ELR (cell line): ENCODE data around the gene RAB40C.
A peak's percentile ranks its signal among the peaks of the same experiment; 100 is the strongest.

Experiments used
- DNase-seq: peaks from one replicate; pipeline ENCODE4 v3.0.0-alpha.2; 2015; ENCODE audit warnings: low read depth

Gene RAB40C

DNA sequence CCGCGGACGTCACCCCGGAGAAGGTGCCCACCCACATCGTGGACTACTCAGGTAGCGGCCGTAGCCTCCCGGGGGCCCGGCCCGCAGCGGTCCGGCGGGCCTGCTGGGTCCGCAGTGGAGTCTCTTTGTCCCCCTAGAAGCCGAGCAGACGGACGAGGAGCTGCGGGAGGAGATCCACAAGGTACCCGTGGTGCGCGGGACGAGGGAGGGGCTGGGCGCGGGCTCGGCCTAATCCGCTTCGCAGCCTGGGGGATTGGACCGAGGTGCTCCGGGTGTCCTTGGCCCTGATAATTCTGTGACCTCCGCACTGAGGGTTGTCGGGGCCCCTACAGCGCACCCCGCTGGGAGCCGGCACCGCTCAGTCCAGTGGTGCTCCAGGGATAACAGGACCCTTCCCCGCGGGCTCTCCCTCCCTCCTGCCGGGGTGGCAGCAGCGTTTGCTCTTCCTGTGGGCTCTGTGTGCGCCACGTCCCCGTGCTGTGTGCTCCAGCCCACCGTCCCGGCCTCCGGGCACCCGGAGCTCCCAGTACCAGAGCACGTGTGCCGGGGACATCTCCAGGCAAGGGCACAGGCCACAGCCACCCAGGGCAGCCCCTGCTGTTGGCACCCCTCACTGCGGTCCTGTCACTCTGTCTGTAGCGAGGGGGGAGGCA is 78.8 kb downstream of the RAB40C start:
- DNase-seq, result peak; percentile 40

DNA sequence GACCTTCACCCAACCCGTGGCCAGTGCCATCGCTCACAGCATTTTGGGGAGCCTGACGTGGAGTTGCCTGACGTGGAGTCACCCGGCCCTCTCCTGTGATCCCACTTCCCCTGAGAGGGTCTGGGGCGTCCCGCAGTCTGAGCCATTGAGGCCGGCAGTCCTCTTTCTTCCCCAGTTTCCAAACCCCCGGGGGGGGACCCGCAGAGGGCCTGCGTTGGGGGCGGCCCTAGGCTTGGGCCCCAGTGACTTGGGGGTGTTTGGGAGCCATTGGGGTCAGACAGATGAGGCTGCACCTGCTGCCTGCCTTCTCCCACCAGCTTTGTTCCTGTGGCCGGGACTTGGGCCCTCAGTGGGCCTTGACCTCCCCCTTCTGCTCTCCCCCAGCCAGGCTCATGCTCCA is 79.8 kb downstream of the RAB40C start:
- no peak for DNase-seq

DNA sequence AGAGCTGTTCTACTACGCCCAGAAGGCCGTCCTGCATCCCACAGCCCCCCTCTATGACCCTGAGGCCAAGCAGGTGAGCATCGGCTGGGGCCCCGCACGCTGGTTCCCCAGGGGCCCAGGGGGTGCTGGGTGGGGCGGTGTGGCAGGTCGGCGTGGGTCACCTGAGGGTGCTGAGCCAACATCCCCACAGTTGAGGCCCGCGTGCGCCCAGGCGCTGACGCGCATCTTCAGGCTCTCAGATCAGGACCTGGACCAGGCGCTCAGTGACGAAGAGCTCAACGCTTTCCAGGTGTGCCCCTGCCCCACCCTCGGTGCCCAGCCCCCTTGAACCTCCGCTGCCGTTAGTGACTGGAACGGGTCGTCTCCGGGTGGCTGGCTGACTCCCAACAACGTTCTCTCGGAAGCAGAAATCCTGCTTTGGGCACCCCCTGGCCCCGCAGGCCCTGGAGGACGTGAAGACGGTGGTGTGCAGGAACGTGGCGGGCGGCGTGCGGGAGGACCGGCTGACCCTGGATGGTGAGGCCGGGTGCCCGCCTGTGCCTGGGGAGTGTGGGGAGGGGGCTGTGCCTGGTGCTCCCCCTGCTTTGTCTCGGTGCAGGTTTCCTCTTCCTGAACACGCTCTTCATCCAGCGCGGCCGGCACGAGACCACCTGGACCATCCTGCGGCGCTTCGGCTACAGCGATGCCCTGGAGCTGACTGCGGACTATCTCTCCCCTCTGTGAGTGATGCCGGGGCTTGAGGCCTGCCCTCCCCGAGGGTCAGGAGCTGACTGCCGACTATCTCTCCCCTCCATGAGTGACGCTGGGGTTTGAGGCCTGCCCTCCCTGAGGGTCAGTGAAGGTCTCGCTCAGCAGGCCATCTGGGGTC is 80.9 kb downstream of the RAB40C start:
- DNase-seq, result no peak

DNA sequence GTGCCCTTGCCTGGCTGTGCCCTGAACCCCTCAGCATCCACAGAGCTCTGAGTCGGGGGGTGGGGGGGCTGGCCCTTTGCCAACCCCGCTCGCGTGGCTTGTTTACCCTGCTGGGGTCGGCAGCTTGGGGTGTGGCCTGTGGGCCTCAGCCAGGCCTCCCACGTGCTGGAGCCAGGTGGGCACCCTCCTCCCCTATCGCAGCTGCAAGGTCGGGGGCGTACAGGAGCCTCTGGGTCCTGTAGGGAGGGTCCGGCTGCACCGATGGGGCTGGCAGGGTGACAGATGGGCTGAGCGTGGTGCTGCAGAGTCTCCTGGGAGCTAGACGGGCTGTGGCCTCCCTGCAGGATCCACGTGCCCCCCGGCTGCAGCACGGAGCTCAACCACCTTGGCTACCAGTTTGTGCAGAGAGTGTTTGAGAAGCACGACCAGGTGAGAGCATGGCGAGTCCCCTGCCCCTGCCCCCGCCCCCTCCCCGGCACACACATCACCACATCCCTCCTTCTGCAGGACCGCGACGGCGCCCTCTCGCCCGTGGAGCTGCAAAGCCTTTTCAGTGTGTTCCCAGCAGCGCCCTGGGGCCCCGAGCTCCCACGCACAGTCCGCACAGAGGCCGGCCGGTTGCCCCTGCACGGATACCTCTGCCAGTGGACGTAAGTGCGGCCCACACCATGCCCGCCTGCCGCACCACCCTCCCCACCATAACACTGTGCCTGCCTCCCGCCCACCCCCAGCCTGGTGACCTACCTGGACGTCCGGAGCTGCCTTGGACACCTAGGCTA is 81.7 kb downstream of the RAB40C start:
- DNase-seq, result no peak

DNA sequence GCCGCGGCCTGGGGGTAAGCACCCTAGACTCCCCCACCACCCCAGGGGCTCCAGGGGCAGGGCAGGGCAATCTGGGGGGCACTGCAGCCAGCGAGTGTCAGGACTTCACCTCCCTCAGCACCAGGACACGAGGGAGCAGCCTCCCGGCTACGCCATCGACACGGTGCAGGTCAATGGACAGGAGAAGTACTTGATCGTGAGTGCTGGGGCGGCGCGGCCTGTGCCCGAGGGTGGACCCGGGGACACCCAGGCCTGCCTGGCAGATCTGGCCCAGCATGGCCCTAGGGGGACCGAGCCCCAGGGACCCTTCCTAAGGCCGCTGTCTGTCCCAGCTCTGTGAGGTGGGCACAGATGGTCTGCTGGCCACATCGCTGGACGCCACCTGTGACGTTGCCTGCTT is 82.5 kb downstream of the RAB40C start:
- no peak for DNase-seq

DNA sequence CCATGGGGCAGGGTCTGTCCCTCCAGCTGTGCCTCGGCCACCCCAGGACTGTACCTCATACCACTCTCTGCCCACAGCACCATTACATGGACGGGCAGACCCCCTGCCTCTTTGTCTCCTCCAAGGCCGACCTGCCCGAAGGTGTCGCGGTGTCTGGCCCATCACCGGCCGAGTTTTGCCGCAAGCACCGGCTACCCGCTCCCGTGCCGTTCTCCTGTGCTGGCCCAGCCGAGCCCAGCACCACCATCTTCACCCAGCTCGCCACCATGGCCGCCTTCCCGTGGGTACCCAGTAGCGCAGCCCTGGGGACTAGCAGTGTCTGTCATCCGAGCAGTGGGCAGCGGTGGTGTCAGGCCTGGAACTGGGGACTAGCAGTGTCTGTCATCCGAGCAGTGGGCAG is 83.0 kb downstream of the RAB40C start:
- no peak for DNase-seq

DNA sequence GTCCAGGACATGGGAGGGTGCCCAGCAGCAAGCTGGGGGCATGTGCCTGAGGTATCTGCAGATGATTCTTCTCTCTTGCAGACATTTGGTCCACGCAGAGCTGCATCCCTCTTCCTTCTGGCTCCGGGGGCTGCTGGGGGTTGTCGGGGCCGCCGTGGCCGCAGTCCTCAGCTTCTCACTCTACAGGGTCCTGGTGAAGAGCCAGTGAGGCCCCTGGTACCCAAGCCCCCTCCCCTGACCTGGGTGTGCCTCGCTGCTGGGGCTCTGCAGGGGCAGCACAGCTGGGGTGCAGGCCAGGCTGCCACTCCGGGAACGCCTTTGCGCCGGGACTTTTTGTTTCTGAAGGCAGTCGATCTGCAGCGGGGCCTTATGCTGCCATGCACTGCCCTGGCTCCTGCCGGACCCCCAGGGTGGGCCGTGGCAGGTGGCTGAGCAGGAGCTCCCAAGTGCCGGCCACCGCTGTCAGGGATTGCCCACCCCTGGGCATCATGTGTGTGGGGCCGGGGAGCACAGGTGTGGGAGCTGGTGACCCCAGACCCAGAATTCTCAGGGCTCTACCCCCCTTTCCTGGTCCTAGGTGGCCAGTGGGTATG is 83.6 kb downstream of the RAB40C start:
- DNase-seq, result no peak

DNA sequence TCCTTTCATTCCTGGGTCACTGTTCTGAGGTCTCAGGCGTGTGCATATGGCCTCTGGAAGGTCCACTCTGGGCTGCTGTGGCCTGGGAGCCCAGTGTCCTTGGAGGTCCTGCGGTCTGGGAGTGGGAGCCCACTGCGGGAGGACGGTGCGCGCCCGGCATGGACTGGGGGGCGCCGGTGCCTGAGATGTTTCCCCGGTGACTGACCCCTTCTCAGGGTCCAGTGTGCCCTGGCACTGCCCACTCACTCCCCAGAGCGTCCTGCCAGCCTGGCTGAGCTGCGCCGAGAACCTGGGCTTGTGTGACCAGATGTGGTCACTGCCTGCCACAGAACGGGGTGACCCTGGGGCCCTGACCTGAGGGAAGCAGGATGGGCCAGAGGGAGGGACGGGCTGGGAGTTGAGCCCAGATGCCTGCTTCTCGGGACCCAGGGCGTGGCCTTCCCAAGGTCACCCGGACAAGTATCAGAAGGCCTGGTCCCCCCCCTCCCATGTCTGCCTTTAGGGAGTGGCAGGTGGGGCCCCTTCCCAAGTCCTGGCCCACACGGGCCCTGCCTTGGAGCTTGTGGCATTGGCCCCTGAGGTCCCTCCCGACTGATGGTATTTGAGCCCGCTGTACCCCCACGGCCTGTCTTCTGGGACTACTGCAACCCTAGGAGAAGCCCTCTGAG is 84.5 kb downstream of the RAB40C start:
- no peak for DNase-seq

DNA sequence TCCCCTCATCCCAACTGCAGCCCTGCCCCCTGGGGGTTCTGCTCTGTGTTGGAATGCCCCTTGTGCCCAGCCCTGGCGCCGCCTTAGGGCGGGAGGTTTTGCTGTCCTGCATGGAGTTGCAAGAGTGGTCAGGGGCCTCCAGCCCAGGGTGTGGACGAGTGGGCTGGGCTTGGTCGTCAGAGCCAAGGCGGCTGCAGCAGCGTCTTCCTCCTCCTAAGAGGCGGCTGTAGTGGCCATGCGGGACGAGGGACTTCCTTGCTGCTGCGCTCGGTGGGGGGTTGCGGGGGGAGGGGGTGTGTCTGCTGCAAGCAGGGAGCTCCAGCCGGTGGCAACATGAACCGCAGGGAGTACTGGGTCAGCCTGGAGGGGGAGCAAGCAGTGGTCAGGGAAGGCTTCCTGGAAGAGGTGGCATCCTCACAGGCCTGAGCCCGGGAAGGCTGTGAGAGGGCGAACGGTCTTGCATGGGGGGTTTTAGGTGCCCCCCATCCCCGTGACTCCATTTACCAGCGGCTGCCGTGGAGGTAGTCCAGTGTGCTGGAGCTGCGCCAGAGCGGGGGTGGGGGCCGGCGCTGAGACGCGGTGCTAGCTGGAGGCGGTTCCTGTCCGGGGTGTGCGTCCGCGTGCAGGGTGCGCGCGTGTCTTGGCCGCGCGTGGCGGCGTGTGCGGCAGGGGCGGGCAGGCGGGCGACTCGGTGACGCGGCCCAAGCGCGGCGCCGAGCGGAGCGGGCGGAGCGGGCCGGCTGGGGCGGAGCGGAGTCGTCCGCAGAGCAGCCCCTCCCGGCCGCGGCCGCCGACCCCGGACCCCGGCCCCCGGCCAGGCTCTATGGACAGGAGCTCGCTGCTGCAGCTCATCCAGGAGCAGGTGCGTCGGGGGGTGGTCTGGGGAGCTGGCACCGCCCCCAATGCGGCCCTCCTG is 85.4 kb downstream of the RAB40C start, which contains the start of gene RHBDL1:
Gene RHBDL1 (plus strand): TSS at position 704 of the 916 bp plus-strand sequence. CDS start 120 bp downstream, at position 824.
- DNase-seq, result peak; percentile 46

DNA sequence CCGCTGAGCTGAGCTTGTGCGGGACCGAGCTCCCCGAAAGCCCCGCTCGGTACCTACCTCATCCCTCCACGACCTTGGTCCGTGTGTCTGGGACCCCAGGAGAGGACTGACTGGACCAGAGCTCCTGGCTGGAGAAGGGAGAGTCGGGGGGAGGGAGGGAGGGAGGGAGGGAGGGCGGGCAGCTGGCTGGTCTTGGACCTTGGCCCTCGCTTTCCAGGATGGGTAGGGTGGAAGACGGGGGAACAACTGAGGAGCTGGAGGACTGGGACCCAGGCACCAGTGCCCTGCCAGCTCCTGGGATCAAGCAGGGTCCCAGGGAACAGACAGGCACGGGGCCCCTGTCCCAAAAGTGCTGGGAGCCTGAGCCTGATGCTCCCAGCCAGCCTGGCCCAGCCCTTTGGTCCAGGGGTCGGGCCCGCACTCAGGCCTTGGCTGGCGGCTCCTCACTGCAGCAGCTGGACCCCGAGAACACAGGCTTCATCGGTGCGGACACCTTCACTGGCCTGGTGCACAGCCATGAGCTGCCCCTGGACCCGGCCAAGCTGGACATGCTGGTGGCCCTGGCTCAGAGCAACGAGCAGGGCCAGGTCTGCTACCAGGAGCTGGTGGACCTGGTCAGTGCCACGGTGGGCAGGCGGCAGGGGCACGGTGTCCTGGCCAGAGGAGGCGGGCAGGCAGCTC is 86.2 kb downstream of the RAB40C start:
- no peak for DNase-seq

DNA sequence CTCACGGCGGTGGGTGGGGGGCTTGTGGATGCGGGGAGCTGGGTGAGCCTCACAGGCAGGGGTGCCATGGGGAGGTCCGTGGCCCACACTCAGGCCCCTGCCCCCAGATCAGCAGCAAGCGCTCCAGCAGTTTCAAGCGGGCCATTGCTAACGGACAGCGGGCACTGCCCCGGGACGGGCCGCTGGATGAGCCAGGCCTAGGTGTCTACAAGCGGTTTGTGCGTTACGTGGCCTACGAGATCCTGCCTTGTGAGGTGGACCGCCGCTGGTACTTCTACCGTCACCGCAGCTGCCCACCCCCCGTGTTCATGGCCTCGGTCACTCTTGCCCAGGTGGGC is 86.7 kb downstream of the RAB40C start:
- DNase-seq, result no peak

DNA sequence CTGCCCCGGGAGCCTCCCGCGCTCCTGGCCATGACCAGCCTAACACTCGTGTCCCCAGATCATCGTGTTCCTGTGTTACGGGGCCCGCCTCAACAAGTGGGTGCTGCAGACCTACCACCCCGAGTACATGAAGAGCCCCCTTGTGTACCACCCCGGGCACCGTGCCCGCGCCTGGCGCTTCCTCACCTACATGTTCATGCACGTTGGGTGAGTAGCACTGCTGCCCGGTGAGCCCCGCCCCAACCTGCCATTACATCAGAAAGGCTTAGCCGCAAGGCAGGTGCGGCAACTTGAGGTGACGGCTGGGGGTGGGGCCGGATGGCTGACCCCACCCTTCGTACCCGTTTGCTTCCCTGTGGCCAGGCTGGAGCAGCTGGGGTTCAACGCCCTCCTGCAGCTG is 87.0 kb downstream of the RAB40C start:
- no peak for DNase-seq

DNA sequence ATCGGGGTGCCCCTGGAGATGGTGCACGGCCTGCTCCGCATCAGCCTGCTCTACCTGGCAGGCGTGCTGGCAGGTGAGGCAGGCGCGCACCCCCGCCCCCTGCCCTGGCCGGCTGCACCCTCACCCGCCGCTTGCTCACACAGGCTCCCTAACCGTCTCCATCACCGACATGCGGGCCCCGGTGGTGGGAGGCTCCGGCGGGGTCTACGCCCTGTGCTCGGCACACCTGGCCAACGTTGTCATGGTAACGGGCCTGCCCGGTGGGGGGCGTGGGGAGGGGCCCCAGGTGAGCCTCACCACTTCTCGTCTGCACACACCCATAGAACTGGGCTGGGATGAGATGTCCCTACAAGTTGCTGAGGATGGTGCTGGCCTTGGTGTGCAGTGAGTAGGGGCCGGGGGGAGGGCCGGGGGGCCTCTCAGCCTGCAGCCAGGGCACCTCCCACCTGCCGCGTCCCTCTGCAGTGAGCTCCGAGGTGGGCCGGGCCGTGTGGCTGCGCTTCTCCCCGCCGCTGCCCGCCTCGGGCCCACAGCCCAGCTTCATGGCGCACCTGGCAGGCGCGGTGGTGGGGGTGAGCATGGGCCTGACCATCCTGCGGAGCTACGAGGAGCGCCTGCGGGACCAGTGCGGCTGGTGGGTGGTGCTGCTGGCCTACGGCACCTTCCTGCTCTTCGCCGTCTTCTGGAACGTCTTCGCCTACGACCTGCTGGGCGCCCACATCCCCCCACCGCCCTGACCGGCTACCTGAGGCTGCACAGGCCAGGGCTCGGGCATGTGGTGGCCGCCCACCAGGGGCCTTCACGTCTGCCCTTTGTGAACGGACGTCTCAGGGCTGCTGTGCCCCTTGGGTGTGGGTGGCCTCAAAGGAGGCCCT is 87.7 kb downstream of the RAB40C start:
- no peak for DNase-seq

DNA sequence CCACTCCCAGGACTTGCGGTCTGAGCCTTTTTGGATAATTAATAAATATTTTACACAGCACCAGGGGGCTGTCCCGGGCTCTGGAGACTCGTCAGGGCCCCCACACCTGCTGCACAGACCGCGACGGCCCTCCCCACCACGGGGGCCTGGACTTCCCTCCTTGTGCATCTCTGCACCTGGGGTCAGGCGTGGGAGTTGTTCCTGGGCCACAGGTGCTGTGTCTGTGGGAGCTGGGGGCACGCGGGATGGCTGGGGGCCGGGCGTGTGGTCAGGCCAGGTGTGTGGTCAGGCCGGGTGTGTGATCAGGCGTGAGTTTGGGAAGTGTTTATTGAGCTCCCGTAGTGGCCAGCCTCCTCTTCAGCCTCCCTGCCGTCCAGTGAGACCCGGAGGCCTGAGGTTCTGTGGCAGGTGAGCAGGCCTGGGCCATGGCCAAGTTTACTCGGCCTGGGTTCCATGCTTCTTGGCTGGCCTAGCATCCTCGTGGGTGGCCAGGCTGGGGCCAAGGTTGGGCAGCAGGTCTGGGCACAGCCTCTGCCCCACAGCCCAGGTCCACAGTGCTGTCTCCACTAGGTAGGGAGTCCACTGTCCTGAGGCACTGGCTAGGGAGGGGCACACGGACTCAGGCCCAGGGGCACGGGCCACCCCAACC is 88.5 kb downstream of the RAB40C start:
- no peak for DNase-seq
